ENCODE measurements around the gene KCNQ1. TPM values are rescaled to one million over a fixed set of nuclear protein-coding genes. Genes with fewer than 3 reads are reported as not detected.

Gene KCNQ1
- total RNA-seq, 1 experiment from 2014 or later = not detected

DNA sequence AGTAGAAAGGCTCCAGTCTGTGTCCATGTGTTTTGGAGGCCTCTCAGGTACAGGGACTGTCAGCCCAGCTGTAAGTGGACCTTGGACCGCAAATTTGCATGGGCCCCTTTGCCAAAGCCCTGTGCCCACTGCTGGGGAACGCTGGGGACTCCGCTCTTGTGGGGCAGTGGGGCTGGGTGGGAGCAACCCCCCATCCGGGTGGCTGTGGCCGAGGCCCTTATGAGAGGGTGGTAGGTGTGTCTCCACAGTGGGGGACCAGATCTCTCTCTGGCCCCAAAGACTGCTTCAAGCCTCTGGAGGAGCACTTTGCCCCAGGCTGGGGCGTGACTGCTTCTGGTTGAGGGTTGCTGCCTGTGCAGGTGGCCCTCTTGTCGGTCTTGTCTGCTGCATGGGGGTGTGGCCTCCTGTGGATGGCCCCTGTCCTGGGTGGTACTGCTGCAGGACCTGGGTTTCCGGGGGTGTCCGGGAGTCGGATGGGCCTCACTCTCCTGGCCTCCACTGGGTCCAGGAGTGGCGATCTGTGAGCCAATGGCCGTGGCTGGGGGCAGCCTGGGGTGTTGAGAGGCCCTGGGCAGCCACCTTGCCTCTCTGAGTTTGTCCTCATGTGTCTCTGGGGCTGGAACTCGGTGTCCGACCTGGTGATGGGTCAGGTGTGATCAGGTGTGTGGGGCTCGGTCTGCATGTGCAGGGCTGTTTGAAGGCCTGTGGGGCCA is 15.9 kb downstream of the KCNQ1 start:
- Histone ChIP-seq H3K27me3 (ENCODE audit: insufficient read depth, low read depth) (peaks cover 6% of the 10 kb centered on the region), H4K20me1 (ENCODE audit: insufficient read depth) (no peaks in the 10 kb centered on the region), H3K36me3 (ENCODE audit: low read depth) (no peaks in the 10 kb centered on the region), H3F3A (ENCODE audit: insufficient read depth, low read depth) (no peaks in the 10 kb centered on the region), H3K9me3 (ENCODE audit: insufficient read depth, low read depth) (no peaks in the 10 kb centered on the region), H3K27ac (no peak overlapping the region), H3K4me1 (replicated peaks; ENCODE audit: insufficient read depth) (no peaks in the 10 kb centered on the region), H3K79me2 (ENCODE audit: low read depth) (no peaks in the 10 kb centered on the region), H2AFZ (no peak overlapping the region), H3K9me2 (ENCODE audit: insufficient read depth) (no peaks in the 10 kb centered on the region), H3K4me2 (no peak overlapping the region), H3K4me3 (no peak overlapping the region)
- no peak for DNase-seq
- intact Hi-C loops (cut with micrococcal nuclease; ENCODE audit: unreplicated experiment) = no loop called here
- TF ChIP-seq, protein P1, sequence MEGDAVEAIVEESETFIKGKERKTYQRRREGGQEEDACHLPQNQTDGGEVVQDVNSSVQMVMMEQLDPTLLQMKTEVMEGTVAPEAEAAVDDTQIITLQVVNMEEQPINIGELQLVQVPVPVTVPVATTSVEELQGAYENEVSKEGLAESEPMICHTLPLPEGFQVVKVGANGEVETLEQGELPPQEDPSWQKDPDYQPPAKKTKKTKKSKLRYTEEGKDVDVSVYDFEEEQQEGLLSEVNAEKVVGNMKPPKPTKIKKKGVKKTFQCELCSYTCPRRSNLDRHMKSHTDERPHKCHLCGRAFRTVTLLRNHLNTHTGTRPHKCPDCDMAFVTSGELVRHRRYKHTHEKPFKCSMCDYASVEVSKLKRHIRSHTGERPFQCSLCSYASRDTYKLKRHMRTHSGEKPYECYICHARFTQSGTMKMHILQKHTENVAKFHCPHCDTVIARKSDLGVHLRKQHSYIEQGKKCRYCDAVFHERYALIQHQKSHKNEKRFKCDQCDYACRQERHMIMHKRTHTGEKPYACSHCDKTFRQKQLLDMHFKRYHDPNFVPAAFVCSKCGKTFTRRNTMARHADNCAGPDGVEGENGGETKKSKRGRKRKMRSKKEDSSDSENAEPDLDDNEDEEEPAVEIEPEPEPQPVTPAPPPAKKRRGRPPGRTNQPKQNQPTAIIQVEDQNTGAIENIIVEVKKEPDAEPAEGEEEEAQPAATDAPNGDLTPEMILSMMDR (conservative IDR thresholded peaks at IDR 0.05) = no peak
- TF ChIP-seq EZH2 (IDR thresholded peaks at IDR 0.05; ENCODE audit: low read depth) = no peak
- CTCF ChIA-PET = no interaction called here
- BruUV-seq (replicated peaks) = no TSS peak
- POLR2A ChIA-PET (ENCODE audit: unreplicated experiment) = no interaction called here

DNA sequence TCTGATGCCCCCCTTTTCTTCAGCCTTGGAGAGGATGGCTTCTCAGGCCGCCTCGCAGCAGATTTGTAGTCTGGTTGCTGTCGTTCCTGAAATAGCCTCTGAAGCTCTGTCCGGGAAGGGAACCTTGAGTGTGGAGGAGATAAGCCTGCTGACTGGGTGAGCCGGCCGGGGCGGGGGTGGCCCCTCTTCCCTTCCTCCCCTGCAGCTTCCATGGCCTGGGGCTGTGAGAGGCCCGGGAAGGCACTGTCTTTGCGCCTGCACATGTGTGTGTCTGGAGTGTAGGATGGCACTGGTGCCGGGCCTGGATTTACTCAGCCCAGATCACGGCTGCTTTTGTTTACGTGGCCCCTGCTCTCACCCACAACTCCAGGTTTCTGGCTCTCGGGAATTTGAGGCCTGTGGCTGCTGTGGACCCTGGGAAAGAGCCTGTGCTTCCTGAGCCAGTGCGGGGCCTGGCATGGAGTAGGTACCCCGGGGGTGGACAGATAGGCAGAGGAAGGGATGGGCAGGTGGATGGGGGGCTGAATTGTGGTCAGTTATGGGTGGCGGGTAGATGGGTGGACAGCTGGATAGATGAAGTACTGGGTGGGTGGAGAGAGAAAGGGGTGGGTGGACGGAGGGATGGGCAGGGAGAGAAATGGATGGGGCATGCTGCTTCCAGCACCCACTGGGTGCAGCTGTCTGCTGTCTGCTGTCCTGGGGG is 16.6 kb downstream of the KCNQ1 start:
- DNase-seq = no peak
- POLR2A ChIA-PET (ENCODE audit: unreplicated experiment) = no interaction called here

DNA sequence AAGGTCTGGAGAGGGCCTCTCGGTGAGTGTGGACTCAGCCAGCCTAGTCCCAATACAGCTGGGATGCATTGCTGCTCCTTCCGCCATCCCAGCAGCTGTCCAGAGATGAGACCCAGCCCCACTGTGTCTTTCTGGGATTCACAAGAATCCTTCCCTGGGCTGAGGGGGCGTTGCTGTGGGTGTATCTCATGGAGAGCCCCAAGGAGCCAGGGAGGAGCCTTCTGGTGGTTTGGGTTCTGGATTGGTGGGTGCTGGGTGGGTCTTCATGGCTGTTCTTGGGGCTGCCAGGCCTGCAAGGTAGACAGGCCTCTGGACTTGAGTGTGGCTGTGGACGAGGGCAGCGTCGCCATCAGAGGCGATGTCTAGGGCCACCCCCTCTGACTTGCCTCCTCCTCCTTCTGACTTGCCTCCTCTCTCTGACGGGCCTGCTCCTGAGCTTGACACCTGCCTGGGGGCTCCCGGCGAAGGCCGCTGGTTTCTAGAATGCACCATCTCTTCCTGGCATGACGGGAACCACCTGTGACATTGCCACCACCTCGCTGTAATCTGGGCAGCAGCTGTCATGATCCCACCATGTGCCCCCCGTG is 17.2 kb downstream of the KCNQ1 start:
- Histone ChIP-seq H3K9me3 (ENCODE audit: insufficient read depth, low read depth) (no peaks in the 10 kb centered on the region), H3K36me3 (ENCODE audit: low read depth) (no peaks in the 10 kb centered on the region), H3K27me3 (ENCODE audit: insufficient read depth, low read depth) (peaks cover 3% of the 10 kb centered on the region; the same call in 1 of the 2 replicates), H3K4me1 (replicated peaks; ENCODE audit: insufficient read depth) (no peaks in the 10 kb centered on the region), H4K20me1 (ENCODE audit: insufficient read depth) (no peaks in the 10 kb centered on the region), H3K27ac (no peak overlapping the region), H2AFZ (no peak overlapping the region), H3F3A (ENCODE audit: insufficient read depth, low read depth) (no peaks in the 10 kb centered on the region), H3K4me3 (no peak overlapping the region), H3K4me2 (no peak overlapping the region), H3K9me2 (ENCODE audit: insufficient read depth) (no peaks in the 10 kb centered on the region), H3K79me2 (ENCODE audit: low read depth) (no peaks in the 10 kb centered on the region)
- TF ChIP-seq, protein P1 (conservative IDR thresholded peaks at IDR 0.05) = no peak
- no peak for DNase-seq
- BruUV-seq (replicated peaks) = no TSS peak
- intact Hi-C loops (cut with micrococcal nuclease; ENCODE audit: unreplicated experiment) = no loop called here
- ChIA-PET POLR2A (ENCODE audit: unreplicated experiment) (no interaction called here), CTCF (interaction anchor here (0.6 kb wide), 1 partner anchor 630 kb away, joined by 17 read pairs; no protein-coding TSS in a partner anchor)

More for the DNA sequence above, 16.6 kb downstream of the KCNQ1 start:
- no peaks in the 10 kb centered on the region for H3K4me1 ChIP-seq (replicated peaks; ENCODE audit: insufficient read depth)
- no peak for TF ChIP-seq EZH2 (IDR thresholded peaks at IDR 0.05; ENCODE audit: low read depth)
- TF ChIP-seq, protein P1 (conservative IDR thresholded peaks at IDR 0.05) = no peak
- H3K4me2 ChIP-seq = no peak overlapping the region
- H3F3A ChIP-seq (ENCODE audit: insufficient read depth, low read depth) = no peaks in the 10 kb centered on the region
- BruUV-seq (replicated peaks) = no TSS peak
- no peak overlapping the region for H3K27ac ChIP-seq
- H2AFZ ChIP-seq = no peak overlapping the region
- intact Hi-C loops (cut with micrococcal nuclease; ENCODE audit: unreplicated experiment) = no loop called here
- H4K20me1 ChIP-seq (ENCODE audit: insufficient read depth) = no peaks in the 10 kb centered on the region
- no peak overlapping the region for H3K4me3 ChIP-seq
- H3K9me2 ChIP-seq (ENCODE audit: insufficient read depth) = no peaks in the 10 kb centered on the region
- peaks cover 3% of the 10 kb centered on the region; the same call in 1 of the 2 replicates for H3K27me3 ChIP-seq (ENCODE audit: insufficient read depth, low read depth)
- H3K79me2 ChIP-seq (ENCODE audit: low read depth) = no peaks in the 10 kb centered on the region
- no peaks in the 10 kb centered on the region for H3K36me3 ChIP-seq (ENCODE audit: low read depth)
- CTCF ChIA-PET = interaction anchor here (0.6 kb wide), 1 partner anchor 629 kb away, joined by 17 read pairs; no protein-coding TSS in a partner anchor
- no peaks in the 10 kb centered on the region for H3K9me3 ChIP-seq (ENCODE audit: insufficient read depth, low read depth)
